Skeletal muscle cell (primary cell): ENCODE measurements around the gene VPS37B.
A peak's percentile ranks its signal among the peaks of the same experiment; 100 is the strongest.
"Not testable (repeated sequence)": the region's sequence is repeated elsewhere in the genome, so short reads cannot be mapped to it uniquely, and the experiment has no call there.

Experiments used
- DNase-seq: peaks from one replicate; pipeline ENCODE4 v3.0.0-alpha.2; 2010; ENCODE audit warnings: low read depth
- H3K4me3 ChIP-seq: 2 replicates; pipeline ENCODE4 v1.5.1; 2011; ENCODE audit warnings: low read depth, mild to moderate bottlenecking, control low read depth, low read length, moderate library complexity

VPS37B gene, protein sequence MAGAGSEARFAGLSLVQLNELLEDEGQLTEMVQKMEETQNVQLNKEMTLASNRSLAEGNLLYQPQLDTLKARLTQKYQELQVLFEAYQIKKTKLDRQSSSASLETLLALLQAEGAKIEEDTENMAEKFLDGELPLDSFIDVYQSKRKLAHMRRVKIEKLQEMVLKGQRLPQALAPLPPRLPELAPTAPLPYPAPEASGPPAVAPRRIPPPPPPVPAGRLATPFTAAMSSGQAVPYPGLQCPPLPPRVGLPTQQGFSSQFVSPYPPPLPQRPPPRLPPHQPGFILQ

GRCh38 chr12:122895704-122896636, at the start of gene VPS37B:
Gene VPS37B (minus strand): TSS chr12:122896124. CDS start chr12:122896062, 62 bp downstream.
- DNase-seq = peak; percentile 56

GRCh38 chr12:122944605-122945592, 49.0 kb upstream of the VPS37B start:
- H3K4me3 ChIP-seq = no peak overlapping the region
- DNase-seq = no peak

More at GRCh38 chr12:122895704-122896636, at the start of gene VPS37B:
- H3K4me3 ChIP-seq = peak within 1 kb of the TSS; percentile 95

DNA sequence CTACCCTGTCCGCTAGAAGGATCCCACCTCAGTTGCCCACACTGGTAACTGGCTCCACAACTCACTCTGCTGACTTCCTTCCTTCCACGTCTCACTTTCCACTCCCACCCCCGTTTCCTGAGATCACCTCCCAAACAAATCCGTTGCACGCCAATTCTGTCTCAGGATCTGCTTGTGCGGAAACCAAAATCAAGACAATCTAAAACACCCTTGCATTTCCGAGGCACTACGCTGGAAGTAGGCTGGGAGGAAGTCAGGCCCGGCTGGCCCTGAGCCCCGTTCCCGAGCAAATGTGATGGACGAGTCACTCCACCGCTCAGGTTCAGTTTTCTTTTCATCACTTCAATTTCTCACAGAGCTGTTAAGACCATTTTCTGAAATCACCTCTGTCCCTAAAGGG, 47.3 kb upstream of the VPS37B start:
- DNase-seq = no peak
- no peak overlapping the region for H3K4me3 ChIP-seq

GRCh38 chr12:122942637-122943036, 46.7 kb upstream of the VPS37B start:
- H3K4me3 ChIP-seq = no peak overlapping the region
- no peak for DNase-seq

DNA sequence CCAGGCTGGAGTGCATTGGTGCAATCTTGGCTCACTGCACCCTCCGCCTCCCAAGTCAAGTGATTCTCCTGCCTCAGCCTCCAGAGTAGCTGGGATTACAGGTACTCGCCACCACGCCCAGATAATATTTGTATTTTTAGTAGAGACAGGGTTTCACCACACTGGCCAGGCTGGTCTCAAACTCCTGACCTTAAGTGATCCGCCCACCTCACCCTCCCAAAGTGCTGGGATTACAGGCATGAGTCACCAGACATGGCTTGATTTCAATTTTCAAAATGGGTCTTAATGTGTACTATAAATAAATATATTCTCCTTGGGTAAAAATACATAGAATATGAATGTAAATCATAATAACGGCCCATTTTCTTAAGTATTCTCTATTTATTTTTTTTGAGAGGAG, 45.4 kb upstream of the VPS37B start:
- DNase-seq, H3K4me3 ChIP-seq: not testable (repeated sequence)

DNA sequence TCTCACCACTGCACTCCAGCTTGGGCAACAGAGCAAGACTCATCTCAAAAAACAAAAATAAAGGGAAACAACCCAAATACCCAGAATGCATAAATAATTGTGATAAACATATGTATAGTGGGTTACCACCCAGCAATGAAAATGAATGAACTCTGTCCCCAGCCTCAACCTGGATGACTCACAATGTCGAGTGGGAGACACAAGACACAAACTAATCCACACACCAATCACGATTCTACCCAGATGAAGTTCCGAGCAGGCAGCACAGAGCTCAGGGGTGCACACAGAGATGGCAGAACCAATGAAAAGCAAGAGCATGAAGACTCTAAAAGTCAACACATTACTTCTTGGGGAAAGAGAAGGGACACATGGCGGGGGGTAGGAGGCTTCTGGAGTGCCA, 43.2 kb upstream of the VPS37B start:
- no peak overlapping the region for H3K4me3 ChIP-seq
- no peak for DNase-seq

- H3K4me3 ChIP-seq = no peak overlapping the region
- DNase-seq = no peak
Observed at GRCh38 chr12:122937622-122938091, 41.7 kb upstream of the VPS37B start.

- DNase-seq = no peak
- no peak overlapping the region for H3K4me3 ChIP-seq
Observed at GRCh38 chr12:122935318-122935717, 39.4 kb upstream of the VPS37B start.

GRCh38 chr12:122934722-122935121, 38.8 kb upstream of the VPS37B start:
- DNase-seq = no peak
- no peak overlapping the region for H3K4me3 ChIP-seq

GRCh38 chr12:122932207-122932606, 36.3 kb upstream of the VPS37B start:
- DNase-seq = no peak
- no peak overlapping the region for H3K4me3 ChIP-seq

DNA sequence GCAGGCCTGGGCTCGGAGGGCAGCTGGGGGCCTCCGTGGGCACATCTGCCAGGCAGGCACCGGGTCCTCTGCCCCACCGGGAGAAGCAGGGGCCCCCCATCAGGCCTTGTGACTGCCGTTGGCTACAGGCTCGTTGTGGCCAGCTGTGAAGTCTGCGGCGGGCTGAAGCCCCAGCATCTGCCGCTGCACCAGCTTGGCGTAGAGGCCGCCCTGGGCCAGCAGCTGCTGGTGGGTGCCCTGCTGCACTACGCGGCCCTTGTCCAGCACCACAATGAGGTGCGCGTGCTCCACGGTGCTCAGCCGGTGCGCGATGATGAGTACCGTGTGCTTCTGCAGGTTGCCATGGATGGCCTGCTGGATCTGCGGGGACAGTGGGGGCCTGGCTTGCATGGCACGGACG, 33.9 kb upstream of the VPS37B start:
- H3K4me3 ChIP-seq = no peak overlapping the region
- DNase-seq = no peak

GRCh38 chr12:122929148-122929538, 33.2 kb upstream of the VPS37B start:
- H3K4me3 ChIP-seq = no peak overlapping the region
- no peak for DNase-seq

DNA sequence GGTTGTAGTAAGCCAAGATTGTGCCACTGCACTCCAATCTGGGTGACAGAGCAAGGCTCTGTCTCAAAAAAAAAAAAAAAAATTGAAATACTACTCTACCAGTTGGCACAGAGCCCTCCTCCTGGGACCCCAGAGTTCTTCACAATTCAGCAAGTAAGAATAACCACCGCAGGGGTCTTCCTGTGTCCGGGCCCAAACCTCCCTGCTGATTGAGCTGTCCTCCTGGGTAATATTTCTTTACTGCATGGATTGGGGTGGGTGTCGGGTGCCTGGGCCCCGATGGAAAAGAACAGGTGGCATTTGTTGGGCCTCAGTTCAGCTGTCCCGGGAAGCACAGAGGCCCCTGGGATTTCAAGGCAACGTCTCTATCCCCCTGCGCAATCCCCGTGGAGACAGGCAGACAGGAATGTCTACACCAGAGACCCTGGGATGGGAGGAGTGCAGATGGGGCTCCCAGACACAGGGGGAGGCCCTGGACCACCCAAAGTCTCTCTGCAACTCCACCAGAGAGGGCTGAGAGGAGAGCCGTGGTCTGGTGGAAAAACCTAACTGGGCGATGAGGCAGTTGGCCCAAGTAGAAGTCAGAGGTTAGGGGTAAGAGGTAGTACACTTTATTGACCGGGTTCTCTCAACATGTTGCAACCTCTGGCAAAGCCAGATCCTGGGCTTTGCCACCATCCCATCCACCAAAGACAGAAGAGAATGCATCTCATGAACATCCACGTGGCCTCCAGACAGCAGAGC, 32.7 kb upstream of the VPS37B start:
- no peak overlapping the region for H3K4me3 ChIP-seq
- DNase-seq = peak; percentile 17

GRCh38 chr12:122927756-122928403, 32.0 kb upstream of the VPS37B start:
- H3K4me3 ChIP-seq = no peak overlapping the region
- DNase-seq = no peak

- no peak for DNase-seq
- H3K4me3 ChIP-seq = no peak overlapping the region
Observed at GRCh38 chr12:122921917-122922316, 26.0 kb upstream of the VPS37B start.

DNA sequence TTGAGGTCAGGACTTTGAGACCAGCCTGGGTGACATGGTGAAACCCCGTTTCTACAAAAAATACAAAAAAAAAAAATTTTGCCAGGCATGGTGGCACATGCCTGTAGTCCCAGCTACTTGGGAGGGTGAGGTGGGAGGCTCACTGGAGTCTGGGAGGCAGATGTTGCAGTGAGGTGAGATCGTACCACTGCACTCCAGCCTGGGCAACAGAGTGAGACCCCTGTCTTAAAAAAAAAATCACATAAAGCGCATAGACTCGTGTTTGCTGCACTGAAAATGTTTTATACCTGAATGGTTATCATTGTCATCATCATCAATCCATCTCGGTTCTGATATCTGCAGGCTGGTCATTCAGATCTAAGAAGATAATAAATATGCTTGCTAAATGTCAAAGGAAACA, 24.8 kb upstream of the VPS37B start:
- no peak for DNase-seq
- no peak overlapping the region for H3K4me3 ChIP-seq

- DNase-seq = no peak
- H3K4me3 ChIP-seq = no peak overlapping the region
Observed at GRCh38 chr12:122918827-122919226, 22.9 kb upstream of the VPS37B start.

DNA sequence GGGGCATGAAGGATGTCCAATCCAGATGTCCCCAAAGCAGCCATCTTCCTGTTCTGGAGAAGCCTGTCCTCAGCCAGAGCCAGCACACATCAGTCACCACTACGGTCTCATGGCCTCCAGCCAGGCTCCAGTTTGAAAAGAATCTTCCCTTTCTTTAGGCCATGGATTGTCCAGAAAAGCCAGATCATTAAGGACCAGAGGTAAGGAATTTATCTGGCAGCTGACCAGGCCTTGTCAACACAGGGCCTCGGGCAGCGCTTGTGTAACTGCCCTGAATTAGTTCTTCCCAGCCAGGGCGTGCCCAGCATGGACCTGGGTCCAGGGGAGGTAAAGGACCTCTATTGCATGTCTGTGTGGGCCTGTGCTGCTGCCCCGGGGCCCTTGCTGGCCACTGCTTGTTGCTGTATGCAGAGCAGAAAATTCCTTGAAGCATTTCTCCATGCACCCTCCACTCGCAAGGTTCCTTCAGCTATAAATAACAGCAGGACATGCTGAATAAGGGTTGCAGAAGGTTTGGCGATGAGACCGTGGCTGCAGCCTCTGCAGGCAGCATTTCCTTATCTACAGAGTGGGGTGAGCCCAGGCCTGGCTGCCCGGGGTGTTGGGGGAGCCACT, 21.7 kb upstream of the VPS37B start:
- H3K4me3 ChIP-seq = no peak overlapping the region

More for the DNA sequence above, 21.7 kb upstream of the VPS37B start:
- peak; percentile 37 for DNase-seq
